ENCODE measurements around the gene NRF1.

NRF1 gene

GRCh38 chr7:129769400-129769774, 157.9 kb downstream of the NRF1 start:
- POLR2A ChIA-PET: no interaction called here
- no peak for TF ChIP-seq CTCF (IDR thresholded peaks at IDR 0.05; ENCODE audit: control extremely low read depth, extremely low read depth, low read depth, missing control alignments)
- DNase-seq (ENCODE audit: extremely low spot score): no peak
- CTCF ChIA-PET: interaction anchor here (1.4 to 1.8 kb wide), 2 partner anchors 8 to 10 kb away, joined by 4 to 7 read pairs; no protein-coding TSS in a partner anchor

DNA sequence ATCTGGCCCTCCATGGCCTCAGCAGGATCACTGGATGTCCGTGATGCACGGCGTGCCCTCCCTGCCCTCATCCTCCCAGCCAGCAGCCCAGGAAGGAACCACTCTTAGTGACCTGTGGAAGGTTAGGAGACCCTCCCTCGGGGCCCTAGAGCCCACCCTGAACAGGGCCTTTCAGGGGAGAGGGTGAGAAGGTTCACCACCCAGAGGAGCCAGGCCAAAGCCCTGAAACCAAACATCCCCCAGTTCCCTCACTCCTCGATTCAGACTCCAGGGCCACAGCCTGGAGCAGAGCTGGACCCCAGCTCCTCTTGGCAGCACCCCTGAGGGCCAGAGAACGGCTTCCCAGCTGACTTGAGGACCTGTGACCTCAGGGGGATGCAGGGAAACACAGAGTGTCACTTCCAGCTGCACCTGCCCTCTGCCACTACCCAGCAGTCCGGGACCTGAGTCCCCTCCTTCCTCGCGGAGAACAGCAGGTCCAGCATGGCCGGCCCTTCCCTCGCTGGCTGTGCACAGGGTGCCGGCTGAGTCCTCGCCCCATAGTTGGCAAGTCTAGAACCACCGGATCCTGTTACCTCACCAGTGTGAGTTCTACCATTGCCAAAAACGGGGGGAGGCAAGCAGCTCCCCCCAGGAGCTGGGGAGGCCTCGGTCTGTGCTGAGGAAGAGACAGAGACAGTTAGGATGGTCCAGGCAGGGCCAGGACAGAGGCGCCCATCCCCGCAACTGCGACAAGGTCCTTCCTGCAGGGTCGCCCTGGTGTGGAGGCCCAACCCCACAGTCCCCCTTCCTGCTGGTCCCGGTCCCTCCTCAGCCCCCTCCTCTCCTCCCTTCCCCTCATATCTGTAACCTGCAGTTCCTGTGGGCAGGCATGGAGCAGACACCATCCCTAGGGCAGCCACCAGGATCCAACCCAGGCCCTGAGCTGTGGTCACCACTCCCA, 158.6 kb downstream of the NRF1 start:
- POLR2A ChIA-PET: no interaction called here
- no peak for DNase-seq (ENCODE audit: extremely low spot score)
- CTCF ChIA-PET: interaction anchor here (1.4 to 1.8 kb wide), 2 partner anchors 8 to 10 kb away, joined by 4 to 7 read pairs; no protein-coding TSS in a partner anchor
- TF ChIP-seq CTCF (IDR thresholded peaks at IDR 0.05; ENCODE audit: control extremely low read depth, extremely low read depth, low read depth, missing control alignments): no peak

GRCh38 chr7:129771201-129771927, 159.8 kb downstream of the NRF1 start:
- no peak for TF ChIP-seq CTCF (IDR thresholded peaks at IDR 0.05; ENCODE audit: control extremely low read depth, extremely low read depth, low read depth, missing control alignments)
- ChIA-PET CTCF (no interaction called here), POLR2A (no interaction called here)
- DNase-seq (ENCODE audit: extremely low spot score): no peak

- ChIA-PET CTCF (interaction anchor here (1.2 kb wide), 1 partner anchor 11 kb away, joined by 3 read pairs; no protein-coding TSS in a partner anchor), POLR2A (no interaction called here)
- no peak for TF ChIP-seq CTCF (IDR thresholded peaks at IDR 0.05; ENCODE audit: control extremely low read depth, extremely low read depth, low read depth, missing control alignments)
- DNase-seq (ENCODE audit: extremely low spot score): no peak
Measured at GRCh38 chr7:129771928-129772479, 160.5 kb downstream of the NRF1 start.

DNA sequence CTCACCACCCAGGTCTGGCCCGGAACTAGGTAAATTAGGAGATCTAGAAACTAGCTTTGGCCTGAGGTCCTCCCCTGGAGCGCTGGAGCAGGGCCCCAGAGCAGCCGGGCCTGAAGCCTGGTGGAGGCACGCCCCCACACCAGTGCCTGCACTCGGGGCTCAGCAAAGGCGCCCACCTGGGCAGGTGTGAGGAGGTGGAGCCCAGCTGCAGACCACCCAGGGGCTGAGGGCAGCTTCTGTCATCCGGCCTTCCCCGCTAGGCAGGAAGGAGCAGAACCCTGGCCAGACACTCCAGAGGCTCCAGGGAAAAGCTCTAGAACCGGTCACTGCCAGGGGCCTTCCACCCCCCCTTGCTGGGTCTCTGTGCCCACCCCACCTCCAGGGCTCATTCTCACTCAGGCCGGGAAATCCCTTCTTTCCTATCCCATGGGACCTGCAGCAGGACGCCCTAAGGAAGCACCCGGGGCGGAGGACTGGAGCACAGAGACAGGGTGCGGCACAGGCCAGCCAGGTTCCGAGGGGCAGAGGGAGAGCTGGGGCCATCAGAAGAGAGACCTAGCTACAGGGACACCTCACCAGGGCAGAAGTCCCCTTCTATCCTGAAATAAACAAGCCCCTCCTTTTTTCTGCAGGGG, 161.2 kb downstream of the NRF1 start:
- POLR2A ChIA-PET: no interaction called here
- CTCF ChIA-PET: interaction anchor here (1.2 to 1.7 kb wide), 2 partner anchors 12 to 52 kb away, joined by 3 to 5 read pairs; no protein-coding TSS in a partner anchor
- no peak for TF ChIP-seq CTCF (IDR thresholded peaks at IDR 0.05; ENCODE audit: control extremely low read depth, extremely low read depth, low read depth, missing control alignments)
- no peak for DNase-seq (ENCODE audit: extremely low spot score)

DNA sequence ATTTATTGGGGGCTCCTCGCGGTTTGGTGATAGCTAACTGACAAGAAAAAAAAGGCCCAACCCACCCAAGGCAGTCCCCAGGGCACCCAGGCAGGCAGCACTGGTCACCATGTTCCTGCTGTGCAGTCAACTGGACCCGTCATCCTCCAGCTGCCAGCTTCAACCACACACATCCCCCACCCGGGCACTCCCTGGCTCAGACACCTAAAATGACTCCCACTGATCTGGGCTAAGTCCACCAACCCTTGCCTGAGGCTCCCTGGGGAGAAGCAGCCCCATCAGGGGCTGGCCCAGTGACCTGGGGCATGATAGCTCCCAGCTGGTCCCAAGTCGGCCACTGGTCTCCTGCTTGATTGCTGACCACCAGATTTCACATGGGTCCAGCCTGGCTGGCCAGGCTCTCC, 161.8 kb downstream of the NRF1 start:
- no peak for DNase-seq (ENCODE audit: extremely low spot score)
- CTCF ChIA-PET: interaction anchor here (1.2 to 1.7 kb wide), 2 partner anchors 12 to 52 kb away, joined by 3 to 5 read pairs; no protein-coding TSS in a partner anchor
- POLR2A ChIA-PET: no interaction called here
- no peak for TF ChIP-seq CTCF (IDR thresholded peaks at IDR 0.05; ENCODE audit: control extremely low read depth, extremely low read depth, low read depth, missing control alignments)
